A673 (cell line): ENCODE measurements around the gene MYLK4.

ENCODE experiments used
- CTCF ChIP-seq: fragments of 300-800, 200-600 bp; sonication (generic); conservative IDR thresholded peaks from 2 replicates; pipeline ENCODE4 v1.5.1; 2017; ENCODE audit warnings: low read depth, mild to moderate bottlenecking, antibody characterized with exemption, low read length, moderate library complexity, mixed read lengths
- EZH2 ChIP-seq: fragments of 200-600 bp; sonication (generic); IDR thresholded peaks from 2 replicates; pipeline ENCODE4 v1.6.1; 2017; ENCODE audit warnings: borderline replicate concordance, low read depth, mild to moderate bottlenecking, mixed read lengths, antibody characterized with exemption, low read length; ENCODE audit not compliant: poor library complexity, severe bottlenecking

- TF ChIP-seq CTCF = no peak
- no peak for TF ChIP-seq EZH2
Measured at GRCh38 chr6:2782825-2783187, 32.1 kb upstream of the MYLK4 start.
